Fibroblast of pulmonary artery (primary cell): ENCODE results near the gene CCR7.

Experiments
- DNase-seq: peaks from one replicate; pipeline ENCODE4 v3.0.0-alpha.2; 2010; ENCODE audit warnings: low read depth
- H3K4me3 ChIP-seq: replicated peaks from 2 replicates; pipeline ENCODE4 v1.5.1; 2011; ENCODE audit warnings: low read depth, mild to moderate bottlenecking, control low read depth, low read length, moderate library complexity
- CTCF ChIP-seq: IDR thresholded peaks from 2 replicates; pipeline ENCODE4 v1.5.1; 2011; ENCODE audit warnings: mild to moderate bottlenecking, control low read depth, low read length, inconsistent platforms; ENCODE audit errors: missing control alignments

The CCR7 gene

GRCh38 chr17:40510328-40510648 is 55.0 kb downstream of the CCR7 start:
- no peak for DNase-seq
- H3K4me3 ChIP-seq: no peak overlapping the region
- no peak for TF ChIP-seq CTCF

- no peak overlapping the region for H3K4me3 ChIP-seq
- no peak for DNase-seq
- no peak for TF ChIP-seq CTCF
Measured at GRCh38 chr17:40509626-40510327, 55.5 kb downstream of the CCR7 start.

GRCh38 chr17:40506786-40507185 is 58.5 kb downstream of the CCR7 start:
- TF ChIP-seq CTCF: no peak
- no peak overlapping the region for H3K4me3 ChIP-seq
- DNase-seq: no peak
